ENCODE results near the gene SPRED2.
"Not testable (repeated sequence)": the region's sequence is repeated elsewhere in the genome, so short reads cannot be mapped to it uniquely, and the experiment has no call there.

SPRED2 gene

DNA sequence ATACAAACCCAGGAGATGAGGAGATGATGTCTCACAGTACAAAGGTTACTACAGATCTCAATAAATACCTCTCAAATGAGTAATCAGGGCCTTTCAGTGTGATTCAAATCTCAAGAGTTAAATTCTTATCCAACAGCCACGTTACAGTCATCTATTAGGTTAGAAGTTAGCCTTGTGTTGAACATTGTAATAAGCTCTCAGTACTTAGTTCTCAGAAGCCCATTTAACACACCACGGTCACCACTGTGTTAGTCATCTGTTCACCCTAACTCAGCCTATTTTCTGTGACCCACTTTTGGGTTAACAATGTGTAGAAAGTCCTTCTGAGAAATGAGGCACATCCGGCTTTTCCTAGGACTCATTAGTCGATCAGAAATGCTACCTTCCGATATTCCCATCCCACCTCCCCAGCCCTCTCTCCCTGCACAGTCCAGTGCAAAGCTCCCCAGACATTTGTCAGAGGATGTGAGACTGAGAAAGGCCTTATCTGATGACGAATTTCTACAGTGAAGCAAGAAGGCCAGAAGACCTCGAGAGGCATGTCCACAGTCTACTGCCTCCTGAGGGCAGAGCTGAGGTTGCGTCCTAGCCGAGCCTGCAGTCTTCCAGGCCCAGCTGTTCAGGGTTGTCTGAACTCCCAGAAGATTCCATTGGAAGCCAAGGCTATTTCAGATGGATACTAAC, 112.2 kb downstream of the SPRED2 start:
- peaks cover 0 to 14% (median 0%) of the 10 kb centered on the region in 11 experiments; a peak in 1 of 22 replicates for H3K9me3 ChIP-seq (replicated peaks in 1 of 11)
- H3K27ac ChIP-seq = no peak overlapping the region
- H3K4me3 ChIP-seq = no peak overlapping the region
- H3K4me1 ChIP-seq = peaks cover 0 to 19% (median 11%) of the 10 kb centered on the region in 10 experiments; a peak in 9 of 20 replicates
- H3K4me2 ChIP-seq = no peak overlapping the region
- H3K36me3 ChIP-seq = peaks cover 29 to 75% (median 56%) of the 10 kb centered on the region in 11 experiments
- peaks cover 0 to 8% (median under 1%) of the 10 kb centered on the region in 11 experiments; a peak in 6 of 22 replicates for H4K20me1 ChIP-seq
- TF ChIP-seq Cebpa-rat (IDR thresholded peaks at IDR 0.05) = no peak
- no peaks in the 10 kb centered on the region for H3K27me3 ChIP-seq
- H3K9ac ChIP-seq = no peak overlapping the region

DNA sequence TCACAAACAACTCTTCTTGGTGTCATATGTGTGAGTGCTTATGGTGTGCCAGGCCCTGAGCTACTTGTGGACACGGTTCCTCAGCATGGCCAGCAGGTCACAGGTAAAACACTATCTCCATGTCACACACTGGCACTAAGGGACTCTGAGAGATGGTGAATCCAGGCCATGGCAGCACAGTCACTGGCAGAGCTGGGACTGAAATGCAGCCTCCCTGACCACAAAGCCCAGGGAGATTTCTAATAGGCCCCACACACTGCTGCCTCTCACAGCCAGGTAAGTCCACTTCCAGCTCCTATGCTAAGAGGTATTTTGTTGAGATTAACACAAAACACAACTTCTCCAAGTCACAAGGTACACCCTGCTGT, 112.7 kb downstream of the SPRED2 start:
- H3K4me2 ChIP-seq = no peak overlapping the region
- no peak overlapping the region for H3K27ac ChIP-seq
- peaks cover 34 to 75% (median 62%) of the 10 kb centered on the region in 11 experiments for H3K36me3 ChIP-seq

DNA sequence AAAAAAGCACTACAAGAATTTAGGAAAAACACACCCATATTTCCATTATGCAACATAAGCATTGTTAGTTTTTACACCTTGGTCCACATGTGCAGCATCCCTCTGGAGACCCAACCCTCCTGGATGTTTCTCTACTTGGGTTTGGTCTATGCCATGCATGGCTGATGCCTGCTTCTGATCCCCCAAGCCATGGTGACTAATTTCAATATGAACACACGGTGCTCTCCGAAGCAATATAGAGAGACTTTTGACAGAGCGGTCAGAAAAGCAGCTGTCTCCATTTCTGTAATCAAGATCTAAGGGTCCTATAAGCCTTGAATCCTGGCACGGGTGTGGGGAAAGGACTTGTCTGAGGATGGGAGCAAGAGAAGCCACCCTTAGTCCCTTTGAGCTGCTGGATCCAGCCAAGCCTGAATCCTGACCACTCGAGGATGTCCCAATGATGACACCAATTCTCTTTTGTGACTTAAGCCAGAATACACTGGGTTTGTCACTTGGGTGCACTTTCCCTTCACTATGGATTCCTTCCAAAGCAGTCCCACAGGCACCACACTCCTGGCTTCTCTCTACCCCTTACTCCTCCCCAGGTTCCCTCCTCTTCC, 113.2 kb downstream of the SPRED2 start:
- Histone ChIP-seq H3K4me3 (no peak overlapping the region), H3K9me3 (replicated peaks in 1 of 11) (peaks cover 0 to 14% (median 0%) of the 10 kb centered on the region in 11 experiments; a peak in 2 of 22 replicates), H3K4me1 (peaks cover 0 to 18% (median 12%) of the 10 kb centered on the region in 10 experiments; a peak in 9 of 20 replicates), H3K36me3 (peaks cover 39 to 75% (median 62%) of the 10 kb centered on the region in 11 experiments), H3K4me2 (no peak overlapping the region), H4K20me1 (peaks cover 0 to 18% (median 6%) of the 10 kb centered on the region in 11 experiments; a peak in 9 of 22 replicates), H3K9ac (no peak overlapping the region), H3K27me3 (no peaks in the 10 kb centered on the region), H3K27ac (no peak overlapping the region)
- TF ChIP-seq Cebpa-rat (IDR thresholded peaks at IDR 0.05) = no peak

More for the DNA sequence above, 112.7 kb downstream of the SPRED2 start:
- H3K4me1 ChIP-seq = peaks cover 0 to 19% (median 11%) of the 10 kb centered on the region in 10 experiments; a peak in 9 of 20 replicates
- peaks cover 0 to 13% (median 4%) of the 10 kb centered on the region in 11 experiments; a peak in 9 of 22 replicates for H4K20me1 ChIP-seq
- peaks cover 0 to 14% (median 0%) of the 10 kb centered on the region in 11 experiments; a peak in 1 of 22 replicates for H3K9me3 ChIP-seq (replicated peaks in 1 of 11)
- H3K4me3 ChIP-seq = no peak overlapping the region
- no peak overlapping the region for H3K9ac ChIP-seq
- H3K27me3 ChIP-seq = no peaks in the 10 kb centered on the region
- TF ChIP-seq Cebpa-rat (IDR thresholded peaks at IDR 0.05) = no peak

DNA sequence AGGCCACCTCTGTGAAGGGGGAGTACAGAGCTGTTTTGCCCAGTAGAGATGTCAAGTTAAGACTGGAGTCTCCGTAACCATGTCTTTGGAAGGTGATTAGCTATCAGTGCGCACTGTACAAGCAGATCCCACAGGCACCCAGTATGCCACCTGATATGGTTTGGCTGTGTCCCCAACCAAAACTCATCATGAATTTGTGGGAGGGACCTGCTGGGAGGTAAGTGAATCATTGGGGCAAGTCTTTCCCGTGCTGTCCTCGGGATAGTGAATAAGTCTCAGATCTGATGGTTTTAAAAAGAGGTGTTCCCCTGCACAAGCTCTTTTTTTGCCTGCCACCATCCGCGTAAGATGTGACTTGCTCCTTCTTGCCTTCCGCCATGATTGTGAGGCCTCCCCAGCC, 114.6 kb downstream of the SPRED2 start:
- H3K4me2 ChIP-seq = no peak overlapping the region
- H3K36me3 ChIP-seq = peaks cover 50 to 86% (median 71%) of the 10 kb centered on the region in 11 experiments
- peaks cover 6 to 15% (median 10%) of the 10 kb centered on the region in 10 experiments; a peak in 19 of 20 replicates for H3K4me1 ChIP-seq
- H4K20me1 ChIP-seq = peaks cover 0 to 29% (median 11%) of the 10 kb centered on the region in 11 experiments; a peak in 15 of 22 replicates
- no peak overlapping the region for H3K9ac ChIP-seq
- no peak overlapping the region for H3K27ac ChIP-seq
- no peak overlapping the region for H3K4me3 ChIP-seq
- TF ChIP-seq Cebpa-rat (IDR thresholded peaks at IDR 0.05) = no peak
- peaks cover 0 to 14% (median 6%) of the 10 kb centered on the region in 11 experiments; a peak in 8 of 22 replicates for H3K9me3 ChIP-seq (replicated peaks in 1 of 11)
- H3K27me3 ChIP-seq = no peaks in the 10 kb centered on the region

DNA sequence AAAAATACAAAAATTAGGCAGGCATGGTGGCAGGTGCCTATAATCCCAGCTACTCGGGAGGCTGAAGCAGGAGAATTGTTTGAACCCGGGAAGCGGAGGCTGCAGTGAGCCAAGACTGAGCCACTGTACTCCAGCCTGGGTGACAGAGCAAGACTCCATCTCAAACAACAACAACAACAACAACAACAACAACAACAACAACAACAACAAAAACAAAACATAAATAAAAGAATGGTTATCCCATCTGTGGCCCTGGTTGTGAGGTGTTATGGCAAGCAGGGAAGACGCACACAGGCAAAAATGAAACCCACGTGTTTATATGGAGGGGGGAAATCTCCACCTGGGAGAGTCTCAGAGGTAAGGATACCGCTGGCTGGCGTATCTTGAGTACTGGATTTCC, 115.0 kb downstream of the SPRED2 start:
- not testable (repeated sequence) for H3K27ac ChIP-seq, H3K9ac ChIP-seq, H3K27me3 ChIP-seq, H3K4me2 ChIP-seq, H3K4me3 ChIP-seq
- Histone ChIP-seq H3K9me3 (replicated peaks in 1 of 11) (peaks cover 0 to 14% (median 6%) of the 10 kb centered on the region in 11 experiments; a peak in 8 of 22 replicates), H3K4me1 (peaks cover 9 to 20% (median 14%) of the 10 kb centered on the region in 10 experiments; a peak in 19 of 20 replicates), H4K20me1 (peaks cover 0 to 29% (median 15%) of the 10 kb centered on the region in 11 experiments; a peak in 15 of 22 replicates), H3K36me3 (peaks cover 50 to 91% (median 71%) of the 10 kb centered on the region in 11 experiments)

DNA sequence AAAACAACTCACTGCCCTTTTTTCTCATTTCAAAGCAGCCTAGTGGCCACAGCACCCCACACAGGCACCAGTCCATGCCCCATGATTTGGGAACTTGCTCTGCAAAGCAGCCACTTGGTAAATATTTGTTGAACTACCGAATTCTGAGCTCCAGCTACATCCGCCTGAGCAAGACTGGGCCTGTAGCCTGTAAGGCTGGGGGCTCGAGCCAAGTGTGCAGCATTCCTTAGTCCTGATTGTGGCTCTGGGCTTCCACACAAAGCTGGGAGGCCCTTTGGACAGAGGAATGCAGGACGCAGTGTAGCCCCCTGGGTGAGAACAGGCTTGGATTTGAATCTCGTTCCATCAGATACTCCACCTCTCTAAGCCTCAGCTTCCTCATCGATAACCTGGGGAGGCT, 116.3 kb downstream of the SPRED2 start:
- H3K27me3 ChIP-seq = no peaks in the 10 kb centered on the region
- H3K9me3 ChIP-seq (replicated peaks in 1 of 11) = peaks cover 0 to 14% (median 6%) of the 10 kb centered on the region in 11 experiments; a peak in 8 of 22 replicates
- H3K27ac ChIP-seq = no peak overlapping the region
- H4K20me1 ChIP-seq = peaks cover 3 to 39% (median 24%) of the 10 kb centered on the region in 11 experiments; a peak in 15 of 22 replicates
- peaks cover 53 to 98% (median 74%) of the 10 kb centered on the region in 11 experiments for H3K36me3 ChIP-seq
- H3K9ac ChIP-seq = no peak overlapping the region
- H3K4me3 ChIP-seq = no peak overlapping the region
- H3K4me1 ChIP-seq = peaks cover 9 to 32% (median 18%) of the 10 kb centered on the region in 10 experiments
- TF ChIP-seq Cebpa-rat (IDR thresholded peaks at IDR 0.05) = no peak
- no peak overlapping the region for H3K4me2 ChIP-seq

DNA sequence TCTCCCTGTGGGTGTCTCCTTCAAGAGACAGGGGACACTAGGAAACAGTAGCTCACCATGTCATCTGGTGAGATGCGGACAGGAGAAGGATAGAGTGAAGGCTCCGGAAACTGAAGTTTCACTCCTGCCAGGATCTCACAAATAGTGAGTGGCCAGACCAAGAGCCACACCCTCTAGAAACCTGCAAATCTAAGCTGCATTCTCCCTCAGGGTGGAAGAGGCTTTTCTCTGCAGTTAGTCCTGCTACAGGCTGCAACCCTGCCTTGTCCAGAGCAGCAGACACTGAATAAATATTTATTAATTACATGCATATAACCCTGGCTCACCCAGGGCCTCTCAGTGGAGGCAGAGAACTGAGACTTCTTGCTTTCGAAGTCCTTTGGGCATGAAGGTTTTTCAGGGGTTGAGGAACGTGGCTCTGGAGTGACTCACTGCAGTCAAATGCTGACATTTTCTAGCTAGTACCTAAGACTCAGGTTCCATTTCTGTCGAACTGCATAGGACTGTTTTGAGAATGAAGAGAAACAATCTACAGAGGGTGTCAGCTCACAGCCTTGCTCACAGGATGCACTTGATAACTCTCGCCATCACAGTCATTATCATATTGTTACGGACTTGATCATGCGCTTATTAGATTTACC, 117.5 kb downstream of the SPRED2 start:
- Histone ChIP-seq H3K4me1 (peaks cover 20 to 44% (median 29%) of the 10 kb centered on the region in 10 experiments), H3K4me3 (no peak overlapping the region), H4K20me1 (peaks cover 3 to 48% (median 28%) of the 10 kb centered on the region in 11 experiments; a peak in 15 of 22 replicates), H3K9me3 (replicated peaks in 1 of 11) (peaks cover 0 to 14% (median 6%) of the 10 kb centered on the region in 11 experiments; a peak in 8 of 22 replicates), H3K4me2 (no peak overlapping the region), H3K36me3 (peaks cover 53 to 90% (median 69%) of the 10 kb centered on the region in 11 experiments), H3K27ac (no peak overlapping the region), H3K9ac (no peak overlapping the region), H3K27me3 (no peaks in the 10 kb centered on the region)
- TF ChIP-seq Cebpa-rat (IDR thresholded peaks at IDR 0.05) = no peak

DNA sequence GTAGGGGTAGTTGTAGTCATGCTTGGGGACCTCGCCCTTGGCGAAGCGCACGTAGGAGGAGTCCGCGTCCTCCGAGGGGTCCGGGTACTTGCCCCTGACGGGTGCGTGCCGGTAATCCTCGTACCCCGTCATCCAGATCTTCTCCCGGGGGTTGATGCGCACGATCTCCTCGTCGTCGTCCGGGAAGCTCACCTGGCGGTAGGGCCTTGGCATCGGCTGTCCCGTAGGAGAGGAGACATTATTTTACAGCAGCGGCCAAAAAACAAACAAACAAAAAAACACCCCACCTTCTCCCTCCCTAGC, 118.5 kb downstream of the SPRED2 start:
- no peak overlapping the region for H3K27ac ChIP-seq
- H3K27me3 ChIP-seq = no peaks in the 10 kb centered on the region
- peaks cover 27 to 53% (median 38%) of the 10 kb centered on the region in 10 experiments for H3K4me1 ChIP-seq
- no peak for TF ChIP-seq Cebpa-rat (IDR thresholded peaks at IDR 0.05)
- H4K20me1 ChIP-seq = peaks cover 3 to 52% (median 28%) of the 10 kb centered on the region in 11 experiments; a peak in 14 of 22 replicates
- peaks cover 0 to 7% (median 0%) of the 10 kb centered on the region in 11 experiments; a peak in 8 of 22 replicates for H3K9me3 ChIP-seq (replicated peaks in 1 of 11)
- peaks cover 53 to 83% (median 68%) of the 10 kb centered on the region in 11 experiments for H3K36me3 ChIP-seq
- peak overlapping the region in 2 of 11 experiments; percentile 30 to 58; a peak in 3 of 22 replicates for H3K4me2 ChIP-seq
- no peak overlapping the region for H3K9ac ChIP-seq
- no peak overlapping the region for H3K4me3 ChIP-seq

All from BLaER1 treated with 17β-estradiol and CSF1 and Interleukin-3, amounts not matched to agents 10 nM and 100 nM (cell line).